CD4-positive, alpha-beta T cell (primary cell): Measurements from ENCODE around the gene AKAP12. TPM values are rescaled to one million over a fixed set of nuclear protein-coding genes. Genes with fewer than 3 reads are reported as not detected.

Source experiments
- ATAC-seq: fragments of 200-7000 bp; cut with Tn5 transposase; one replicate; pipeline ENCODE4 v1.10.0; 2022; ENCODE audit warnings: mild to moderate bottlenecking; ENCODE audit not compliant: poor library complexity
- CTCF ChIA-PET: fragments of 350-600 bp; sonication (Branson Sonifier 250); formaldehyde crosslinking; loops from one replicate; lab custom pipeline; 2021; ENCODE audit warnings: antibody characterized with exemption, inconsistent platforms; lab: Charles Lee
- POLR2A ChIA-PET: fragments of 350-600 bp; sonication (Branson Sonifier 250); formaldehyde crosslinking; loops from one replicate; lab custom pipeline; 2021; ENCODE audit warnings: antibody characterized with exemption, inconsistent platforms; lab: Charles Lee
- DNase-seq, 14 experiments: peaks; one replicate each; pipeline ENCODE4 v3.0.0-alpha.2; 2013 to 2020; ENCODE audit warnings: mixed read lengths in 2 of 14
- H3K27ac ChIP-seq, 2 donors: one replicate each; pipeline versions ENCODE4 v1.5.1 to v1.7.0; 2013; ENCODE audit warnings: low read length in 2 of 2, low read depth in 1 of 2, mild to moderate bottlenecking in 1 of 2
- H3K27me3 ChIP-seq, 2 experiments: 1 replicate in 1 of 2; 2 replicates in 1 of 2; pipeline versions ENCODE4 v1.6.1 to v1.7.0; 2013; ENCODE audit warnings: low read length in 2 of 2, control low read depth in 1 of 2, mild to moderate bottlenecking in 1 of 2, moderate library complexity in 1 of 2; ENCODE audit not compliant: insufficient read depth in 2 of 2, control insufficient read depth in 1 of 2
- H3K36me3 ChIP-seq: one replicate; pipeline ENCODE4 v1.6.1; 2013; ENCODE audit warnings: low read length, control low read depth; ENCODE audit not compliant: insufficient read depth
- H3K4me1 ChIP-seq: one replicate; pipeline ENCODE4 v1.6.1; 2013; ENCODE audit warnings: low read length, control low read depth; ENCODE audit not compliant: insufficient read depth
- H3K4me3 ChIP-seq: one replicate; pipeline ENCODE4 v1.5.1; 2013; ENCODE audit warnings: mild to moderate bottlenecking, low read length, moderate library complexity
- H3K9me3 ChIP-seq, 2 experiments: 1 replicate in 1 of 2; 2 replicates in 1 of 2; pipeline versions ENCODE4 v1.6.1 to v1.7.0; 2013; ENCODE audit warnings: low read length in 2 of 2, mild to moderate bottlenecking in 2 of 2, control low read depth in 1 of 2, moderate library complexity in 1 of 2; ENCODE audit not compliant: control insufficient read depth in 1 of 2, insufficient read depth in 1 of 2
- H3K27ac Mint-ChIP-seq: one replicate; pipeline ENCODE4 v1.8.0; 2020; ENCODE audit warnings: mixed read lengths
- H3K27me3 Mint-ChIP-seq: one replicate; pipeline ENCODE4 v1.8.0; 2021; ENCODE audit warnings: mixed read lengths
- H3K36me3 Mint-ChIP-seq: one replicate; pipeline ENCODE4 v1.8.0; 2021; ENCODE audit warnings: low read depth, mixed read lengths
- H3K4me1 Mint-ChIP-seq: one replicate; pipeline ENCODE4 v1.8.0; 2021; ENCODE audit warnings: low read depth, mixed read lengths
- H3K4me3 Mint-ChIP-seq: one replicate; pipeline ENCODE4 v1.8.0; 2020; ENCODE audit warnings: mild to moderate bottlenecking, mixed read lengths
- H3K9me3 Mint-ChIP-seq: one replicate; pipeline ENCODE4 v1.8.0; 2020; ENCODE audit warnings: mixed read lengths
- CTCF ChIP-seq: fragments of 200-600 bp; IDR thresholded peaks from one replicate; pipeline ENCODE4 v1.8.0; 2022; ENCODE audit warnings: antibody characterized with exemption, mild to moderate bottlenecking
- intact Hi-C, 2 experiments: fragments of 100-400 bp; cut with DNase I in 1 of 2; cut with micrococcal nuclease in 1 of 2; formaldehyde crosslinking; loops; one replicate each; pipeline versions ENCODE4 v1.15.1 to v1.9.0; 2023 to 2025; cut with DNase I, micrococcal nuclease
- total RNA-seq, 174 experiments: library from RNA in 2 of 174; stranded (reverse) in 2 of 174; gene quantifications; one replicate each; pipeline ENCODE4 v1.2.3 and lab custom pipeline; 2021 to 2026

AKAP12 gene
- total RNA-seq, 2 experiments from 2014 or later: 0.03 to 0.05 TPM

GRCh38 chr6:151309619-151310018, 69.9 kb downstream of the AKAP12 start:
- CTCF ChIA-PET: interaction anchor here (2.4 kb wide), 1 partner anchor 15 kb away, joined by 9 read pairs; no protein-coding TSS in a partner anchor
- no peak for ATAC-seq

GRCh38 chr6:151310279-151310678, 70.5 kb downstream of the AKAP12 start:
- DNase-seq: no peak
- Mint-ChIP-seq H3K4me1 (no peaks in the 10 kb centered on the region), H3K9me3 (no peaks in the 10 kb centered on the region), H3K27me3 (peaks cover 7% of the 10 kb centered on the region), H3K4me3 (no peak overlapping the region), H3K36me3 (no peaks in the 10 kb centered on the region), H3K27ac (no peak overlapping the region)
- Histone ChIP-seq H3K27ac (no peak overlapping the region), H3K27me3 (no peaks in the 10 kb centered on the region), H3K4me3 (no peak overlapping the region), H3K9me3 (no peaks in the 10 kb centered on the region), H3K4me1 (no peaks in the 10 kb centered on the region), H3K36me3 (no peaks in the 10 kb centered on the region)
- intact Hi-C loops: no loop called here
- ChIA-PET POLR2A (no interaction called here), CTCF (interaction anchor here (1.5 to 2.4 kb wide), 2 partner anchors 14 to 418 kb away, joined by 4 to 9 read pairs; no protein-coding TSS in a partner anchor)
- no peak for TF ChIP-seq CTCF
- ATAC-seq: no peak

More at GRCh38 chr6:151309619-151310018, 69.9 kb downstream of the AKAP12 start:
- H3K4me1 ChIP-seq: no peaks in the 10 kb centered on the region
- H3K9me3 ChIP-seq: no peaks in the 10 kb centered on the region
- peaks cover 7% of the 10 kb centered on the region for H3K27me3 Mint-ChIP-seq
- no peak overlapping the region for H3K27ac Mint-ChIP-seq
- no peak for TF ChIP-seq CTCF
- no peak overlapping the region for H3K27ac ChIP-seq
- H3K36me3 Mint-ChIP-seq: no peaks in the 10 kb centered on the region
- H3K9me3 Mint-ChIP-seq: no peaks in the 10 kb centered on the region
- no peaks in the 10 kb centered on the region for H3K4me1 Mint-ChIP-seq
- no peak overlapping the region for H3K4me3 Mint-ChIP-seq
- H3K4me3 ChIP-seq: no peak overlapping the region
- POLR2A ChIA-PET: no interaction called here
- no peaks in the 10 kb centered on the region for H3K27me3 ChIP-seq
- intact Hi-C loops: no loop called here
- no peak for DNase-seq
- H3K36me3 ChIP-seq: no peaks in the 10 kb centered on the region

- ChIA-PET POLR2A (no interaction called here), CTCF (interaction anchor here (1.5 to 2.4 kb wide), 2 partner anchors 13 to 419 kb away, joined by 4 to 9 read pairs; no protein-coding TSS in a partner anchor)
- Mint-ChIP-seq H3K36me3 (no peaks in the 10 kb centered on the region), H3K27me3 (peaks cover 7% of the 10 kb centered on the region), H3K27ac (no peak overlapping the region), H3K4me3 (no peak overlapping the region), H3K4me1 (no peaks in the 10 kb centered on the region), H3K9me3 (peaks cover 5% of the 10 kb centered on the region)
- H3K27me3 ChIP-seq: no peaks in the 10 kb centered on the region
- H3K27ac ChIP-seq: no peak overlapping the region
- no peaks in the 10 kb centered on the region for H3K36me3 ChIP-seq
- no peak for ATAC-seq
- H3K4me3 ChIP-seq: no peak overlapping the region
- intact Hi-C loops: no loop called here
- H3K4me1 ChIP-seq: no peaks in the 10 kb centered on the region
- H3K9me3 ChIP-seq: no peaks in the 10 kb centered on the region
- no peak for TF ChIP-seq CTCF
- no peak for DNase-seq
Measured at GRCh38 chr6:151310852-151311767, 71.3 kb downstream of the AKAP12 start.
